NCI-H524 treated with DMSO at 0.1 percent for 48 hours (cell line): ENCODE measurements around the gene MAGI1.

Experiments used
- DNase-seq: peaks from one replicate; lab custom pipeline; 2025; lab: John Stamatoyannopoulos, UW

MAGI1 gene

GRCh38 chr3:65305836-65306235 lies 732.9 kb downstream of the MAGI1 start:
- DNase-seq = no peak
